Activated naive CD8-positive, alpha-beta T cell treated with anti-CD3 and anti-CD28 coated beads, Interleukin-2, amount 10 ng/mL, durations not matched to agents 7 days and 5 days (primary cell): ENCODE measurements around the gene SOAT2. TPM values are rescaled to one million over a fixed set of nuclear protein-coding genes. Genes with fewer than 3 reads are reported as not detected.
"Not testable (repeated sequence)": the region's sequence is repeated elsewhere in the genome, so short reads cannot be mapped to it uniquely, and the experiment has no call there.

Source experiments
- ATAC-seq: fragments of 150-1000 bp; cut with Tn5 transposase; one replicate; pipeline ENCODE4 v1.10.0; 2021; ENCODE audit warnings: low read depth, moderate library complexity
- POLR2A ChIA-PET: fragments of 350-600 bp; sonication (Branson Sonifier 250); formaldehyde crosslinking; loops from one replicate; lab custom pipeline; 2021; ENCODE audit warnings: antibody characterized with exemption; lab: Charles Lee
- DNase-seq: peaks from one replicate; pipeline ENCODE4 v3.0.0; 2021
- H3K27ac Mint-ChIP-seq: one replicate; pipeline ENCODE4 v1.8.0; 2022; ENCODE audit warnings: mild to moderate bottlenecking, mixed read lengths
- H3K27me3 Mint-ChIP-seq: one replicate; pipeline ENCODE4 v1.8.0; 2022; ENCODE audit warnings: mild to moderate bottlenecking, moderate library complexity, mixed read lengths
- H3K36me3 Mint-ChIP-seq: one replicate; pipeline ENCODE4 v1.8.0; 2021; ENCODE audit warnings: mild to moderate bottlenecking, mixed read lengths
- H3K4me1 Mint-ChIP-seq: one replicate; pipeline ENCODE4 v1.8.0; 2021; ENCODE audit warnings: mixed read lengths
- H3K4me3 Mint-ChIP-seq: one replicate; pipeline ENCODE4 v1.8.0; 2022; ENCODE audit warnings: mild to moderate bottlenecking, moderate library complexity, mixed read lengths
- H3K9me3 Mint-ChIP-seq: one replicate; pipeline ENCODE4 v1.8.0; 2021; ENCODE audit warnings: mixed read lengths
- total RNA-seq, 2 experiments: library from RNA; stranded (reverse); gene quantifications; one replicate each; pipeline ENCODE4 v1.2.3, GENCODE V29; 2021

The SOAT2 gene
- total RNA-seq, 2 experiments from 2014 or later, result 9.8 to 10.4 TPM

DNA sequence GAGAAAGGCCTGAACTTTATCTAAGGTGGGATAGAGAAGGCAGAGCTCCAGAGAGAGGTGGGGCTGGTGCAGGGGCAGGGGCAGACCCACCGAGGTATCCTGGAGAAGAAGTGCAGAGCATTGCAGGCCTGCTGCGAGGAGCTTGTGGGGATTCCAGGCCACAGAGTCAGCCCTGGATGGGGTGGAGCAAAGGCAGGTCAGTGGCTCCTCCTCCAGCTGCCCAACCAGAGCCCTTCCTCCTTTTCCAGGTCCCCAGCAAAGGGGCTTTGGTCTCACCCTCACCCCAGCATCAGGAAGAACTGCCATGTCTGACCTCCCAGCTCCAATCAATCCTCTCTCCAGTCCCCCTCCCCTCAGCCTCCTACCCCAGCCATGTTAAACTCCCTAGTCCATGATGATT, 57.4 kb downstream of the SOAT2 start:
- no peaks in the 10 kb centered on the region for H3K27me3 Mint-ChIP-seq
- peaks cover 11% of the 10 kb centered on the region for H3K4me1 Mint-ChIP-seq
- H3K36me3 Mint-ChIP-seq, result no peaks in the 10 kb centered on the region
- ATAC-seq, result no peak
- POLR2A ChIA-PET, result interaction anchor here (1.3 to 2.2 kb wide), 9 partner anchors 20 to 160 kb away, joined by 3 to 14 read pairs (median 5); partner anchors contain the start of genes CSAD, SOAT2 and ZNF740
- no peaks in the 10 kb centered on the region for H3K9me3 Mint-ChIP-seq
- no peak overlapping the region for H3K4me3 Mint-ChIP-seq
- no peak overlapping the region for H3K27ac Mint-ChIP-seq
- DNase-seq, result no peak

DNA sequence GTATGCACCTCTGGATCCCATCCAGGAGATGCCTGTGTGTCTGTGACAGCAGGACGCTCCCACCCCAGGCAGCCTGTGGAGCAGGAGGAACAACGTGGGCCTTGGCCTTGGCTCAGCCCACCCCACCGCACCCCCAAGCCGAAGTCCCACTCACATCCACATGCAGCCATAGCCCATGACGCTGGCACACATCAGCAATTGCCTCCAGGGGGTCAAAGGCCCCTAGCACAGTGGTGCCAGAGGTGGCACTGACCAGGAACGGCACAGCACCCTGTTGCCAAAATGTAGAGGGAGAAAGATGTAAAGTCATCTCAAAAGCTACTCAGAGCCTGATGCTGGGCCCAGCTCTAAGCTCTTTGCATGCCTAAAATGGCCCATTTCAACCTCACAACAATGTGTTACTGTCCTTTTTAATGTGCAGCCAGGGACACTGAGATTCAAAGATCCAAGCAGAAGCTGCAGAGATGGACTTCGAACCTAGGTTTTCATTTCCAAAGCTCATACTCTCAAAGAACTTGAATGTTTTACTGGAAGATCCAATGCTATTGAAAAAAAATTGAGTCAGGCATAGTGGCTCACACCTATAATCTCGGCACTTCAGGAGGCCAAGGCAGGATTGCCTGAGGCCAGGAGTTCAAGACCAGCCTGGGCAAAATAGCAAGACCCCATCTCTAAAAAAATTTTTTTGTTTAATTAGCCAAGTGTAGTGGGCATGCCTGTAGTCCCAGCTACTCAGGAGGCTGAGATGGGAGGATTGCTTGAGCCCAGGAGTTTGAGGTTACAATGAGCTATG, 58.0 kb downstream of the SOAT2 start:
- no peak overlapping the region for H3K27ac Mint-ChIP-seq
- ATAC-seq (no peak), DNase-seq (no peak)
- H3K4me3 Mint-ChIP-seq, result no peak overlapping the region
- no peaks in the 10 kb centered on the region for H3K9me3 Mint-ChIP-seq
- H3K36me3 Mint-ChIP-seq, result no peaks in the 10 kb centered on the region
- H3K27me3 Mint-ChIP-seq, result no peaks in the 10 kb centered on the region
- peaks cover 11% of the 10 kb centered on the region for H3K4me1 Mint-ChIP-seq
- POLR2A ChIA-PET, result interaction anchor here (2.0 kb wide), 1 partner anchor 19 kb away, joined by 14 read pairs; the partner anchor contains the start of genes CSAD and ZNF740

DNA sequence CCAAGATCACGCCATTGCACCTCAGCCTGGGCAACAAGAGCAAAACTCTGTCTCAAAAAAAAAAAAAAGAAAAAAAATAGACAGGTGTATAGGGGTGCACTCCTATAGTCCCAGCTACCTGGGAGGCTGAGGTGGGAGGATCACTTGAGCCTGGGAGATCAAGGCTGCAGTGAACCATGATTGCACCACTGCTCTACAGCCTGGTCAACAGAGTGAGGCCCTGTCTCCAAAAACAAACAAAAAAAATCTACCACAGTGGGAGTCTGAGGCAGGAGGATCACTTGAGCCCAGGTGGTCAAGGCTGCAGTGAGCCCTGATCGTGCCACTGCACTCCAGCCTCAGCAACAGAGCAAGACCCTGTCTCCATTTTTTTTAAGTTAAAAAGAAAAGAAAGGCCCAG, 59.7 kb downstream of the SOAT2 start:
- H3K9me3 Mint-ChIP-seq, H3K4me3 Mint-ChIP-seq, ATAC-seq, DNase-seq, H3K4me1 Mint-ChIP-seq, H3K36me3 Mint-ChIP-seq, H3K27ac Mint-ChIP-seq, H3K27me3 Mint-ChIP-seq: not testable (repeated sequence)
- POLR2A ChIA-PET, result interaction anchor here (0.7 kb wide), 1 partner anchor 96 kb away, joined by 3 read pairs; no protein-coding TSS in a partner anchor

DNA sequence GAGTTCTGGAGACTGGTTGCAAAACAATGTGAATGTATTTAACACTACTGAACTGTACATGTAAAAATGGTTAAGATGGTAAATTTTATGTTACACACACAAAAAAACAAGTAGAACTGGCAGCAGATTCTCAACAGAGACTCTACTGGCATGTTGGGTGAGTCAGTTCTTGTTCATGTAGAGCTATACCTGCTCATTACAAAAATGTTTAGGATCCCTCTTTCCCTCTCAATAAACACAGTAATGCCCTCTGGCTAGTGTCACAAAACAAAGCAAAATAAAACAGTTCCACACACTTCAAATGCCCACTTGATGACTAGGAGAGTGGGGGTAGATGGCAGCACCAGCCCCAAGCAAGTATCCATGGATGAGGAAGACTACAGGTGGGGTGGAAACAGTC, 63.6 kb downstream of the SOAT2 start:
- POLR2A ChIA-PET, result interaction anchor here (2.1 kb wide), 1 partner anchor 13 kb away, joined by 8 read pairs; the partner anchor contains the start of genes CSAD and ZNF740

DNA sequence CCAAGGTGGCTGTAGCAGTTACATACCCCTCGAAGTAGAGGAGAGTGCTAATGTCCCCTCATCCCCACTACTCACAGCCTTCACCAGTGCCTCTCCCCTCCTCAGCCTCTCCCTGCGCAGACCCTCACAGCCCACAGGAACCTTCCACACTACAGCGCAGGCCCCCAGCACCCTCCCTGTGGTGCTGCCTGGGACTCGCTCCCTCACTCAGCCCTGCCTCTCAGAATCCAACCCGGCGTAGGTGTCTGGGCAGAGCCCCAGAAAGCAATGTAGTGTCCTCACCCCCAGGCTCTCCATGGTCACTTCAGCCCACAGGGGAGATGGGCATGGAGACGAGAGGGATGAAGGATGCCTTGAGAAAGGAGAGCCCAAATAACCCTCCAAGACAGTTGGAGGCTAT, 66.4 kb downstream of the SOAT2 start:
- no peak overlapping the region for H3K27ac Mint-ChIP-seq
- no peak overlapping the region for H3K4me3 Mint-ChIP-seq
- DNase-seq, result no peak
- H3K36me3 Mint-ChIP-seq, result no peaks in the 10 kb centered on the region
- no peaks in the 10 kb centered on the region for H3K4me1 Mint-ChIP-seq
- H3K27me3 Mint-ChIP-seq, result no peaks in the 10 kb centered on the region
- H3K9me3 Mint-ChIP-seq, result no peaks in the 10 kb centered on the region
- POLR2A ChIA-PET, result interaction anchor here (0.6 kb wide), 1 partner anchor 104 kb away, joined by 5 read pairs; no protein-coding TSS in a partner anchor
- ATAC-seq, result no peak

More for the DNA sequence above, 63.6 kb downstream of the SOAT2 start:
- Mint-ChIP-seq H3K36me3 (no peaks in the 10 kb centered on the region), H3K4me1 (no peaks in the 10 kb centered on the region), H3K4me3 (no peak overlapping the region), H3K27ac (no peak overlapping the region), H3K9me3 (no peaks in the 10 kb centered on the region), H3K27me3 (no peaks in the 10 kb centered on the region)
- ATAC-seq (no peak), DNase-seq (no peak)

DNA sequence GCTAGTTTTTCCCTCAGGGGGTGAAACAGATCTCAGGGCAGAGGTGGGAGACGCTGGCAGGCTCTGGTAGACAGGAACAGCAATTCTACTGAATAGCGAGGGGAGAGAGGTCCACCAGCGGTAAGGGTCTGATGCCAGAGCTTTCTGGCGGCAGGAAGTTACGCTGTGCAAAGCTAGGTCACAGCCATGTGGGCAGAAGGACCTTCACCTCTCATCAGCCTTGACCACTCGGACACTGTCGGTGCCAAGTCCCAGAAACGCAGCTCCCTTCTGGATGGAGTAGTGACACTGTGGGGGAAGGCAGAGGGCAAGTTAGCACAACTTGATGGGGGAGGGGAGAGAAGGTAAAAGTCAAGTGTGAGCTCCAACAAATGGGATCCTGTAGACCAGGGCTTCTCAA, 66.9 kb downstream of the SOAT2 start:
- DNase-seq, result no peak
- POLR2A ChIA-PET, result interaction anchor here (0.6 to 1.6 kb wide), 3 partner anchors 10 to 124 kb away, joined by 5 read pairs; partner anchors contain the start of genes CSAD and ZNF740
- Mint-ChIP-seq H3K4me1 (peaks cover 4% of the 10 kb centered on the region), H3K4me3 (no peak overlapping the region), H3K36me3 (no peaks in the 10 kb centered on the region), H3K27ac (no peak overlapping the region), H3K27me3 (no peaks in the 10 kb centered on the region), H3K9me3 (no peaks in the 10 kb centered on the region)
- no peak for ATAC-seq

DNA sequence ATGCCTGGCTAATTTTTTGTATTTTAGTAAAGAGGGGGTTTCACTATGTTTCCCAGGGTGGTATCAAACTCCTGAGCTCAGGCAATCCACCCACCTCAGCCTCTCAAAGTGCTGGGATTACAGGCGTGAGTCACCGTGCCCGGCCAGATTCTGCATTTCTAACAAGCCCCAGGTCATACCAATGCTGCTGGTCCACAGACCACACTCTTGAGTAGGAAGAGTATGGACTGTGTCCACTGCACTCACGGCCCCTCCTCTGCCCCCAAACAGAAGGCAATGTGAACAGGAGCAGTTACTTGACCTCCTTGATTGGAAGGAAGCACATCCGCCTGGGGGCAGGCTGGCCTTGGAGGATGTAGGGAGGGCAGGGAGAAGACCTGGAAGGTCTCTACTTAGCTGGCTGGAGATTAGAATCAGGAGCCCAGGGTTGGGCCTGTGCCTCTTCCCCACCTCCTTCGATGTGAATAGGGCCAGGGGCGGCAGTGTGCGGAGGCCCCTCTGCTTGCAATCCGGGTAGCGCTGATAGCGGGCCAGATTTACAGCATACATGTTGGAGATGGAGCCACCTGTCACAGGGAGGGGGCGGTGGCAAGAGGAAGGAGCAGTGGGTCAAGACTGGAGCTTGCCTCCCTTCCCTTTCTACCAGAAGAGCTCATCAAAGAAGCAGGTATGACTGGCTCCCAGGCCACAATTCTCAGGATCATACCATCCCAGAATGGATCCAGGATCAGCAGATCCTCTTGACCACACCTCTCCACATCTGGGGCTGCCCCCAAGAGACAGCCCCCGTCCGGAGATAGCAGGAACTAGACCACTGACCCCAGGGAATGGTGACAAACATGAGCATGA, 67.8 kb downstream of the SOAT2 start:
- DNase-seq, result no peak
- no peaks in the 10 kb centered on the region for H3K9me3 Mint-ChIP-seq
- peaks cover 6% of the 10 kb centered on the region for H3K4me1 Mint-ChIP-seq
- no peaks in the 10 kb centered on the region for H3K27me3 Mint-ChIP-seq
- H3K4me3 Mint-ChIP-seq, result no peak overlapping the region
- no peak overlapping the region for H3K27ac Mint-ChIP-seq
- H3K36me3 Mint-ChIP-seq, result no peaks in the 10 kb centered on the region
- ATAC-seq, result no peak
- POLR2A ChIA-PET, result interaction anchor here (0.8 to 1.6 kb wide), 4 partner anchors 9 to 165 kb away, joined by 3 to 5 read pairs (median 4); partner anchors contain the start of genes CSAD and ZNF740

DNA sequence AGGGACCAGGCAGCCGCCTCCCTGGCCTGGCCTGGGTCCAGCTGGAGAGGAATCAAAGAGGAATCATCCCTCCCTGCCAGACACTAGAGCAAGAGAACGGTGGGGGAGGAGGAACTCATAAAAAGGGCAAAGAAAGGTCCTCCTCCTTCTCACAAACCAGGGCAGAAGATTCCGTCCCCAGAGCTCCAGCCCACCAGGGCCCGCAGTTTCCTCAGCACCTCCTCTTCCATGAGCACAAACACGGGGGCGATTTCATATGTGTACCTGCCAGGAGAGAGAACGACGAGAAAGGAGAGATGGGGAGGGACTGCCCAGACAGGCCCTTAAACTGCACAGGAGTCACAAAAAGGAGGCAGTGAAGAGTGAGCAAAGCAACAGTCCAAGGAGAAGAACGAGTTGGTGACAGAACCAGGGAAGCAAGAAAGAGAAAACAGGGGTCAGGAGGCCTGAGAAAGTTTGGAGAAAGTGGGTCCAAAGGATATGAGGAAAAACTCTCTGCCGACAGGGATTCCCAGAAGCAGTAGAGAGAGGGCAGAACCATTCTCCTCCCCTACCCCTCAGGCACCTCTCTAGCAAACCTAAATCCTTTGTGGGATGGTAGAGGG, 68.5 kb downstream of the SOAT2 start:
- Mint-ChIP-seq H3K4me3 (no peak overlapping the region), H3K36me3 (no peaks in the 10 kb centered on the region), H3K9me3 (no peaks in the 10 kb centered on the region), H3K4me1 (peaks cover 6% of the 10 kb centered on the region), H3K27ac (peak overlapping the region; percentile 41), H3K27me3 (no peaks in the 10 kb centered on the region)
- POLR2A ChIA-PET, result interaction anchor here (0.8 to 0.9 kb wide), 2 partner anchors 21 to 166 kb away, joined by 3 read pairs; no protein-coding TSS in a partner anchor
- no peak for DNase-seq
- ATAC-seq, result no peak

DNA sequence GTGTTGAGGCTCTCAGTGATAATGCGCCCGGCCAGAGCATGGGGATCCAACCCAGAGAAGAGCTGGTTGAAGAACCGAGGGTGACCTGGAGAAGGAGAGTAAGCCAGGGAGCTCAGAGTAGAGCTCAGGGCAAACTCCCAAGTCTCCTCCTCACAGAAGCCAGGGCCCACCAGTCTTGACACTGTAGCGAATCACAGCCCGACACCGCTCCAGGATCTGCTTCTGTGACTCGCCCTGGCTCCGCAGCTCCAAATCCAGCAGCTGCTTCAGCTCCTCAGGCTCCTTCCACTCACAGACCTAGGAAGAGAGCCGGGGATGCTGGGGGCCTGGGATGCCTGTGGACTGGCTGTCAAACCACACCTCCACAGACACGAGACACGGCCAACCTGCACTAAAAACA, 69.1 kb downstream of the SOAT2 start:
- Mint-ChIP-seq H3K4me3 (no peak overlapping the region), H3K4me1 (peaks cover 6% of the 10 kb centered on the region), H3K36me3 (no peaks in the 10 kb centered on the region), H3K27ac (no peak overlapping the region), H3K9me3 (no peaks in the 10 kb centered on the region), H3K27me3 (no peaks in the 10 kb centered on the region)
- DNase-seq, result no peak
- no peak for ATAC-seq
- POLR2A ChIA-PET, result interaction anchor here (0.7 to 0.8 kb wide), 2 partner anchors 17 to 167 kb away, joined by 3 read pairs; no protein-coding TSS in a partner anchor

DNA sequence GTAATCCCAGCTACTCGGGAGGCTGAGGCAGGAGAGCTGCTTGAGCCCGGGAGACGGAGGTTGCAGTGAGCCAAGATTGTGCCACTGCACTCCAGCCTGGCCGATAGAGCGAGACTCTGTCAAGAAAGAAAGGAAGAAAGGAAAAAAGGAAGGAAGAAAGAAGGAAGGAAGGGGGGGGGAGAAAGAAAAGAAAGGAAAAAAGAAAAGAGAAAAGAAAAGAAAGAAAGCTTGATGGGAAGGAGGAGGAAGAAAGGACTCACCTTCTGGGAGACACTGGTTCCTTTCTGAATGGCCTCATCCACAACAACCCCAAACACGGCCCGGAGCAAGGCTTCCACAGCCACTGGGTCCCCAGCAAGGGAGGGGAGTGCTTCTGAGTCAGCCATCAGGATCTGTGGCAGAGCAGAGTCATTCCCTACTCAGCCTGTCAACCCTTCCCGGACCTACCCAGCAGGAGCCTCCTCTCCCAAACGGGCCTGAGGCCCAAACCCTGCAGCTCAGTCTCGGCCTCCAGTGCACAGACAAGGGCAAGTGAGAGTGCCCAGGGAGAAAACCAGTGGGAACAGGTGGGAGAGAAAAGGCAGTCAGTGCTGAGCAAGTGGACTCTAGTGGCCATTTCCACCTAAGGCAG, 69.9 kb downstream of the SOAT2 start:
- POLR2A ChIA-PET, result interaction anchor here (0.7 kb wide), 1 partner anchor 18 kb away, joined by 3 read pairs; no protein-coding TSS in a partner anchor
- Mint-ChIP-seq H3K4me3 (no peak overlapping the region), H3K36me3 (no peaks in the 10 kb centered on the region), H3K4me1 (peaks cover 6% of the 10 kb centered on the region), H3K9me3 (no peaks in the 10 kb centered on the region), H3K27ac (no peak overlapping the region), H3K27me3 (no peaks in the 10 kb centered on the region)
- DNase-seq (no peak), ATAC-seq (no peak)
